ENCODE data around the gene PSAPL1. TPM values are rescaled to one million over a fixed set of nuclear protein-coding genes. Genes with fewer than 3 reads are reported as not detected.

The PSAPL1 gene
- total RNA-seq, result 18.6 TPM

GRCh38 chr4:7434766-7435150 lies at the start of gene PSAPL1:
PSAPL1 (minus strand) TSS chr4:7434930; CDS start chr4:7434879, 51 bp downstream.
- no peak for DNase-seq

GRCh38 chr4:7481227-7481626 lies 46.5 kb upstream of the PSAPL1 start:
- DNase-seq, result no peak

GRCh38 chr4:7480423-7480822 lies 45.7 kb upstream of the PSAPL1 start:
- DNase-seq, result no peak

GRCh38 chr4:7478665-7479064 lies 43.9 kb upstream of the PSAPL1 start:
- DNase-seq, result no peak

GRCh38 chr4:7477695-7478094 lies 43.0 kb upstream of the PSAPL1 start:
- DNase-seq, result no peak

- DNase-seq, result no peak
Observed at GRCh38 chr4:7476820-7477219, 42.1 kb upstream of the PSAPL1 start.

- DNase-seq, result no peak
Observed at GRCh38 chr4:7475207-7475606, 40.5 kb upstream of the PSAPL1 start.

- no peak for DNase-seq
Observed at GRCh38 chr4:7474320-7474719, 39.6 kb upstream of the PSAPL1 start.

- no peak for DNase-seq
Observed at GRCh38 chr4:7473081-7473480, 38.4 kb upstream of the PSAPL1 start.

- DNase-seq, result no peak
Observed at GRCh38 chr4:7472442-7473013, 37.8 kb upstream of the PSAPL1 start.

GRCh38 chr4:7470522-7471128 lies 35.9 kb upstream of the PSAPL1 start:
- DNase-seq, result no peak

GRCh38 chr4:7470111-7470510 lies 35.4 kb upstream of the PSAPL1 start:
- DNase-seq, result no peak

GRCh38 chr4:7469023-7469422 lies 34.3 kb upstream of the PSAPL1 start:
- no peak for DNase-seq

GRCh38 chr4:7467471-7467870 lies 32.7 kb upstream of the PSAPL1 start:
- no peak for DNase-seq

- DNase-seq, result no peak
Observed at GRCh38 chr4:7466904-7467303, 32.2 kb upstream of the PSAPL1 start.

GRCh38 chr4:7466215-7466614 lies 31.5 kb upstream of the PSAPL1 start:
- no peak for DNase-seq

- no peak for DNase-seq
Observed at GRCh38 chr4:7465017-7465416, 30.3 kb upstream of the PSAPL1 start.

GRCh38 chr4:7464259-7464655 lies 29.5 kb upstream of the PSAPL1 start:
- DNase-seq, result no peak

GRCh38 chr4:7463566-7464258 lies 29.0 kb upstream of the PSAPL1 start:
- no peak for DNase-seq

GRCh38 chr4:7462509-7462971 lies 27.8 kb upstream of the PSAPL1 start:
- no peak for DNase-seq

- no peak for DNase-seq
Observed at GRCh38 chr4:7461230-7461629, 26.5 kb upstream of the PSAPL1 start.

GRCh38 chr4:7460566-7460965 lies 25.8 kb upstream of the PSAPL1 start:
- no peak for DNase-seq

- no peak for DNase-seq
Observed at GRCh38 chr4:7459471-7459870, 24.7 kb upstream of the PSAPL1 start.

GRCh38 chr4:7458477-7458876 lies 23.7 kb upstream of the PSAPL1 start:
- DNase-seq, result no peak

Measured in skin of body (tissue), 2 donors.